DMS153 treated with DMSO at 0.1 percent for 48 hours (cell line): Measurements from ENCODE around the gene ROCK1.
"Not testable (repeated sequence)": the region's sequence is repeated elsewhere in the genome, so short reads cannot be mapped to it uniquely, and the experiment has no call there.

Experiments
- DNase-seq: peaks from one replicate; lab custom pipeline; 2025; ENCODE audit not compliant: unreplicated experiment; lab: John Stamatoyannopoulos, UW

The ROCK1 gene

DNA sequence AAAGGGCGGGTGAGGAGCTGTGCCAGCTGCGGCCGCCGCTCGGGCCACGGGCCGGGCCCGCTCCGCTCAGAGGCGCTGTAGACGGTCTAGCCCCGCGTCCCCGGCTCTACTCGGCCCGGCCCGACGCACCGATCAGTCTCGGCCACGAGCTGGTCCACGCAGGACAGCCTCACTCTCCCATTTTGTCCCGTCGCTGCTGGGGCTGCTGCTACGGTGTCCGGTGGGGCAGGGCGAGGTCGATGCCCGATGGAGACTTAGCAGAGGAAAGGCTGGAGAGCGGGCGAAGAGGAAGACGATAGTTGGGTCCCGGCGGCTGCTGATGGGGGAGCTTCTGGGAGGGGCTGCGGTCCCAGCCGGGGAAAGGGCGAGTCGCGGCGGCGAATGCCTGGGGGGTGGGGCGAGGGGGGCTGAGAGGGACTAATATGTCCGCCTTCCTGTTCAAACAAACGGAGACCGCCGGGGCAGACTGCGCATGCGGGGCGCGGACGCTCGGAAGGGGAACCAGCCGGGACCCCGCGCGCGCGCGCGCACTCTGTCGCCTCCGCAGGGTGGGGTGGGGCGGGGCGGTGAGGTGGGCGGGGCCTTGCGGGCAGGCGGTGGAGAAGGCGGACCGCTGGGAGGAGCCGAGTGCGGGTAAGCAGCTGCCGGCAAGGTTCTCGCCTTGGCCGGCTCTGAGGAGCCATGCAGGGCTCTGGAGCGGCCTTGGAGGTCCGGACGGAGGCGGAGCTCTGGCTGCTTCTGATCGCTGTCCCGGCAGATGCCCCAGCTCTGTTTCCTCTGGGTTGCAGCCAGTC lies at the start of gene ROCK1:
Gene ROCK1 (minus strand): TSS at position 468 of the 794 bp plus-strand sequence. CDS start 903 bp downstream, outside the sequence.
- DNase-seq: peak; percentile 91

DNA sequence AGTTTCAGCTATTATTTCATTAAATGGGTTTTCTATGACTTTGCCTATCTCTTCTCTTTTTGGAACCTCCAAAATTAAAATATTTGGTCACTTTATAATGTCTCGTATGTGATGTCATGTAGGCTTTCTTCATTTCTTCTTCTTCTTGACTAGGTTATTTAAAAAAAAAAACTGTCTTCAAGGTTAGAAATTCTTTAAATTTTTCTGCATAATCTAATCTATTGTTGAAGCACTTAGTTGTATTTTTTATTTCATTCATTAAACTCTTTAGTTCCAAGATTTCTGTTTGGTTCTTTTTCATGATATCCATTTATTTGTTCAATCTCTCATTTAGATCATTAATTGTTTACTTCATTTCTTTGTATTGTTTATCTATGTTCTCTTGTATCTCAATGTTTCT lies 43.8 kb upstream of the ROCK1 start:
- no peak for DNase-seq

DNA sequence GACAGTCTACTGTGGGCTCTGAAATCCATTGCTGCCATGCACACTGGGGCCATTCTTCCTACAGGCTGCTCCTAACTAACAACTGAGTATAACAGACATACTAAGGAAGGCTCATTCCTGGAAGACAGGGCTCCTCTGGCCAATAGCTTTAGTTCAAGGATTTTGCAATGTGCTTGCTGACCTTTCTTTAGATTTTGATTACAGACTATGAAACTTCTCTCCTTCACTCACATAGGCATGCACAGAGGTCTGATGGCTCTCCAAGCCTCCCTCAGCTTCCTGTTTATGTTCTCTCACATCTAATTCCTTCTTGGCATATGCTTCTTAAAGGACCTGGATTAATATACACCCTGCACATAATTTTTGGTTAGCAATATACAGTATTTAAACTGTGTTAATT lies 34.4 kb upstream of the ROCK1 start:
- DNase-seq: no peak

GRCh38 chr18:21145371-21145770 lies 33.8 kb upstream of the ROCK1 start:
- DNase-seq: no peak

GRCh38 chr18:21141668-21142422 lies 30.2 kb upstream of the ROCK1 start:
- DNase-seq: no peak

DNA sequence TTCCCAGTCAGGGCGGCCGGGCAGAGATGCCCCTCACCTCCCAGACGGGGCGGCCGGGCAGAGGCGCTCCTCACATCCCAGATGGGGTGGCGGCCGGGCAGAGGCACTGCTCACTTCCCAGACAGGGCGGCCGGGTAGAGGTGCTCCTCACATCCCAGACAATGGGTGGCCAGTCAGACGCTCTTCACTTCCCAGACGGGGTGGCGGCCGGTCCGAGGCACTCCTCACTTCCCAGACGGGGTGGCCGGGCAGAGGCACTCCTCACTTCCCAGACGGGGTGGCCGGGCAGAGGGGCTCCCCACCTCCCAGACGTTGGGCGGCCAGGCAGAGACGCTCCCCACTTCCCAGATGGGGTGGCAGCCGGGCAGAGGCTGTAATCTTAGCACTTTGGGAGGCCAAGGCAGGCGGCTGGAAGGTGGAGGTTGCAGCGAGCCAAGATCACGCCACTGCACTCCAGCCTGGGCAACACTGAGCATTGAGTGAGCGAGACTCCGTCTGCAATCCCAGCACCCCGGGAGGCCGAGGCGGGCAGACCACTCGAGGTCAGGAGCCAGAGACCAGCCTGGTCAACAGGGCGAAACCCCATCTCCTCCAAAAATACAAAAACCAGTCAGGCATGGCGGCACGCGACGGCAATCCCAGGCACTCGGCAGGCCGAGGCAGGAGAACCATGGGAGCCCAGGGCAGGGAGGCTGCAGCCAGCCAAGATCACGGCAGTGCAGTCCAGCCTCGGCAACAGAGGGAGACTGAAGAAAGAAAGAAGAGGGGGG lies 26.3 kb upstream of the ROCK1 start:
- DNase-seq: not testable (repeated sequence)

DNA sequence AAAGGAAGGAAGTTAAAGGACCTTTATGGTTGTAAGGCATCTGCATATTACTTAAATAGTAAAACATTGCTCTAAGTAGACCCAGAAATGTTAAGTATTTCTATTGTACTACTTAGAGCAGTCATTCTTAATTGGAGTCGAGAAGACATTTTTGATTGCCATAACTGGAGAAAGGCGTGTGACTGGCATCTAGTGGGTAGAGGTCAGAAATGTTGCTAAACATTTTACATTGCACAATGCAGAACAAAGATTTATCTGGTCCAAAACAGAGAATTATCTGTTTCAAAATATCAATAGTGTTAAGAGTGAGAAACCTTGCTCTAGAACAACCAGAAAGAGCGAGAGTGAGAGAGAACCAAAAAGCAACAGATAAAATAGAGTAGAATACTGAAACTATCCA lies 23.3 kb upstream of the ROCK1 start:
- DNase-seq: no peak

DNA sequence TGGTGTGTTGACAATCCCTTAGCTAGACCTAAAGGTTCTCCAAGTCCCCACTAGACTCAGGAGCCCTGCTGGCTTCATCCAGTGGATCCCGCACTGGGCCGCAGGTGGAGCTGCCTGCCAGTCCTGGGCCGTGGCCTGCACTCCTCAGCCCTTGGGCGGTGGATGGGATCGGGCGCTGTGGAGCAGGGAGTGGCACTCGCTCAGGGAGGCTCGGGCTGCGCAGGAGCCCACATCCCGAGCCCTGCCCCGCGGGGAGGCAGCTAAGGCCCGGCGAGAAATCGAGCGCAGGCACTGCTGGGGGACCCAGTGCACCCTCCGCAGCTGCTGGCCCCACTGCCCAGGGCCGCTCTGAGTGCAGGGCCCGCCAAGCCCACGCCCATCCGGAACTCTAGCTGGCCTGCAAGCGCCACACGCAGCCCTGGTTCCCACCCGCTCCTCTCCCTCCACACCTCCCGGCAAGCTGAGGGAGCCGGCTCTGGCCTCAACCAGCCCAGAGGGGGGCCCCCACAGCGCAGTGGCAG lies 20.8 kb upstream of the ROCK1 start:
- DNase-seq: no peak

- no peak for DNase-seq
Measured at GRCh38 chr18:21131698-21132227, 20.1 kb upstream of the ROCK1 start.

DNA sequence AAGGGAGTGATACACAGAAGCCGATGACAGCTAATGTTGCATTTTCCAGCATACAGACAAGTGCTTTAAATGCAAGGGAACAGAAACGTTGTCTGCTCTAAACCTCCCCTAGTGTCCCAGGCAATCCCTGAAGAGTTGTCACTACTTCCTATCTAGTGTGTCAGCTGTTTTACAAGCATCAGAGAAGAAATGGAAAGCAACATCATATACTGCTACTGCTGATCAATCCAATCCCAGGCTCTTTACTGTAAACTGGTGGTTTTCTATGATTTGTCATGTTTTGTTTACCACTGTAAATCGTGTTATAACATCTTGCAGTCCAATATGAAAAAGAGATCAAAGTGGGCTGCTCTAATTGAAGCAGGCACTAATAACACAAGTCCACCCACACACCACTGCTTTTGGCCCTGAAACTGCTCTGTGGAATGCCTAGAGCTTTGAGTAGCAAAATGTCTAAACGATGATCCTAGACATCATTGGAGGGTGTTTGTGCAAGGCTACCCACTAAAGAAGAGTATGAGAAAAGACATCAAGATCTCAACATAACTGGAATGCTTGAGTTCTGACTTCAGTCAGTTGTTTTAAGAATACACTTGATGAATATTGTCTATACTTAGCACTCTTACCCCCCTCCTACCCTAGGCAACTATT lies 18.1 kb upstream of the ROCK1 start:
- no peak for DNase-seq

DNA sequence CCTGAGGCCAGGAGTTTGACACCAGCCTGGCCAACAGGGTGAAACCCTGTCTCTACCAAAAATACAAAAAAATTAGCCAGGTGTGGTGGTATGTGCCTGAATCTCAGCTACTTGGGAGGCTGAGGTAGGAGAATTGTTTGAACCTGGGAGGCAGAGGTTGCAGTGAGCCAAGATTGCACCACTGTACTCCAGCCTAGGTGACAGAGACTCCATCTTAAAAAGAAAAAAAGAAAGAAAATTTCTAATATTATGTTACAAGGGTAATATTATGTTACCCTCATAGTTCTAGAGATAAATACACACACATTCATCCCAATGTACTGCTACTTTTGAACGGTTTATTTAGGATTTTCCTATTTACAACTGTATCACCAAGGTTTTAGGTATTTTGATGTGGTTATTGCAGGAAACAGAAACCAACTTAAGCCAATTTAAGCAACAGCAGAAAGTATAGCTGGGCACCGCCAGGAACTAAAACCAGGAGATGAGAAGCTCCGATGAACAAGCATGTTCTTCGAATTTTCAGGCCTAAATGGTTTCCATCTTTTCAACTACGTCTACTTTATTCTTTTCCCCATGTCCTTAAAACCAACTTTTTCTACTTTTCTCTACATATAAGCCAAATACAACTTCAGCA lies 11.8 kb upstream of the ROCK1 start:
- DNase-seq: no peak

DNA sequence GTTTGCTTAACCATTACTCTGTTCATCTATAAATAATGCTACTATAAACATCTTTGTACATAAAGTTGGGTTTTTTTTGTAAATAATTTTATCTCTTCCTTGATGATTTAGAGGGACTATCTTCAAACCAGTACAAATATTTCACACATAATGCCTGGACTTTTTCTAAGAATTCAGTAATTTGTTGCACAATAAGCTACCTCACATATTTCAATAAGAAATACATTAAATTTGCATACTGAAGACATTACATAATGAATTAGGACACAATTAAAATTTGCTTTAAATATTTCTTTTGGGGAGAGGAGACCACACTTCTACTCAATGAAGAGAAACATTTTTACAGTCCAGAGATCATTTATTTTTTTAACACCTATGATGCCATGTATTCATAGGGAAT lies 7.2 kb upstream of the ROCK1 start:
- no peak for DNase-seq

- DNase-seq: no peak
Measured at GRCh38 chr18:21117409-21118131, 6.0 kb upstream of the ROCK1 start.

DNA sequence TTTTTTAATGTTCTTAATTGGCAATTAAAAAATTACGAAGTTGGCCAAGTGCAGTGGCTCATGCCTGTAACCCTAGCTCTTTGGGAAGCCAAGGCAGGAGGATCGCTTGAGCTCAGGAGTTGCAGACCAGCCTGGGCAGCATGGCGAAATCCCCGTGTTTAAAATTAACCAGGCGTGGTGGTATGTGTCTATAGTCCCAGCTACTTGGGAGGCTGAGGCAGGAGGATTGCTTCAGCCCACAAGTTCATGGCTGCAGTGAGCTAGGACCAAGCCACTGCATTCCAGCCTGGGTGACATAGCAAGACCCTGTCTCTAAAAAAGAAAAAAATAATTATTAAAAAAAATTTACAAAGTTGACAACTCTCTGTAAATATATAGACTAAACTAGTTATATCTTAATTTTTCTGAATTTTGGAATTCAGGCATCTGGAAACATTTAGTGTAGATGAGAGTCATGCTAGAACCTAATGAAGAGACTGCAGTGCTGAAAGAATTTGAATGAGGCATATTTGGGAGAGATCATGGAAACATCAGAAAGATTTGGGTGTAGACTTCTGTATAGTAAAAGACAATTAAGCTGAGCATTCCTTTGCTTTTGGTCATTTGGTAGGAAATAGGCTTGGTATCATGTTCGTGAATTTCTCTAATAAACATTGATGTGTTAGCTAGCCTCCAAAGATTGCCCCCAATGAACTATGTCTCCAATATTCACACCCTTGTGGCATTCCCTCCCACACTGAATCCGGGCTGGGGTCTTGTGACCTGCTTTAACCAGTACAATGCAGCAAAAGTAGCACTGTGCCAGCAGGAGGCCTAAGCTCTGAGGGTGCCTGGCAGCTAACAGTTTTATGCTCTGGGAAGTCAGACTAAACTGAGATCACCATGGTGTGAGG lies 4.2 kb upstream of the ROCK1 start:
- no peak for DNase-seq

DNA sequence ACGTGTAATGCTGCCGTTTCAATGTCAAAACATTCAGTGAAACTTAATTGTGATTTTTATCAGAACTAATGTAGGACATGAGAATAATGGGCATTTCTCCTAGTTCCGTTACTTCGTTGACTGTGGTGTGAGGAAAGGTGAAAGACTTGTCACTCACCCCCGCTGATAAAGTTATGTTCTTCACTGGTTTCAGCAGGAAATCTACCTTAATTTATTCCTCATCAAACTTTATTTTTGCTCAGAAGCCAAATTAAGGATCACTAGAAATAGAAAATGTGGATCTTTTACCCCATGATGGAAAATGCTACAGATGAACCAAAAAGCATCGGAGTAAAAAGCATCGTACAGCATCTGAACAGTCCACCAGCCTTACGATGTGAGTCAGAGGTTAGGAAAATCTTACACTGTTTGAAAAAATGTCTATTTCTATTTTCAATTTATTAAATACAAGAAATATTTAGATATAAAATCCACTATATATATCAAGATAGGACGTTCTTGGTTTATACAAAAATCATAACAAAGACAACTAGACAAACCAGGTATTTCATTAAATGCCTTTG lies 1.0 kb upstream of the ROCK1 start:
- no peak for DNase-seq

DNA sequence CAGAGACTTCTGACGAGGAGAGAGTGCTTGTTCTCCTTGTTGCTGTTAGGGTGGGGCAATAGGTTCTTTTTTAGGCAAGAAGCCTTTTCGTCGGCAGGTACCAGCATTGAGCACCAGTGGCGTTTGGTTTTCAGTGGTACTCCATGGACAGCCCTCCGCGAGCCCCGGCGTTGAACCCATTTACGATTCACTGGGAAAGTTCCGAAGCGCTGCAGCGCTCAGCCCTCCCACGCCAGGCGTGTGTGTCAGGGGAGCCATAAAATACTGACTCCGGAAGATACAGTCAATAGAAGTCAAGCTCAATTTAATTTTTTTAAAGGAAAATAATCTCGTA lies 494 bp upstream of the ROCK1 start:
- DNase-seq: no peak

DNA sequence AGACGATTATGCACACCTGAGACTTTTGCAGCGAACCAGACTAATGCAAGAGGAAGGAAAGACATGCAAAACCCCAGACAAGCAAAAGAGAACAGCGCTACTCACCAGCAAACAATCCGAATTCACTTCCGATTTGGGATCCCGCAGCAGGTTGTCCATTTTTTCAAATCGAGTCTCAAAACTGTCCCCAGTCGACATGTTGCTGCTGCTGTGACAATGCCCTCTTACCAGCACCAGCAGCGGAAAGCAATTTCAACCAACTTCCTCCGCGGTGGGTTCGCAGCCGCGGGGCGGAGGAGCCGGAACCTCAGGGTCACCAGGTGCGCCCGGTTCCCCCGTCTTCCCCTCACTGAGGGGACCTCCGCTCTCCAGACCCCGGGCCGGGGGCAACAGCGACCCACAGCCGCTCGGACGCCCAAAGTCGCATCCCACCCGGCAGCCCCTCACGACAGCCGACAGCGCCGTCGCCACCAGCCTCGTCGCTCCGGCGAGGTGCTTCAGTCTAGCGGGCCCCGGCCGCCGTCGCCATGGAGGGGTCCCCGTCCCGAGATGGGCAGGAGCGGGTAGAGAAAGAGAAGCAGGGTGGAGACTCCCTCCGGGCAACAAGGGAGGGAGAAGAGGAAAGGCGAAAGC lies 784 bp downstream of the ROCK1 start:
- DNase-seq: peak; percentile 37
